DND-41 (cell line): Measurements from ENCODE around the gene TAMM41.

Source experiments
- ATAC-seq: fragments of 200-7000 bp; cut with Tn5 transposase; 3 replicates; pipeline ENCODE4 v1.9.1; 2021; ENCODE audit warnings: low read depth; ENCODE audit not compliant: insufficient read depth
- DNase-seq: peaks from one replicate; pipeline ENCODE4 v3.0.0-alpha.2; 2020
- H2AFZ ChIP-seq: 2 replicates; pipeline ENCODE4 v1.6.0; 2012; ENCODE audit warnings: low read depth, low read length
- H3K27ac ChIP-seq: 2 replicates; pipeline ENCODE4 v1.5.1; 2012; ENCODE audit warnings: low read length, inconsistent platforms
- H3K27me3 ChIP-seq: fragments of 200-600 bp; sonication (generic); 2 replicates; pipeline ENCODE4 v1.6.0; 2012; ENCODE audit warnings: low read length, mild to moderate bottlenecking, inconsistent platforms; ENCODE audit not compliant: insufficient read depth, poor library complexity
- H3K36me3 ChIP-seq: 2 replicates; pipeline ENCODE4 v1.5.1; 2012; ENCODE audit warnings: low read length, inconsistent platforms; ENCODE audit not compliant: insufficient read depth
- H3K4me1 ChIP-seq: 2 replicates; pipeline ENCODE4 v1.5.1; 2012; ENCODE audit warnings: mild to moderate bottlenecking, low read length; ENCODE audit not compliant: insufficient read depth
- H3K4me2 ChIP-seq: 2 replicates; pipeline ENCODE4 v1.6.0; 2012; ENCODE audit warnings: mild to moderate bottlenecking, moderate library complexity, low read length, inconsistent platforms; ENCODE audit not compliant: insufficient read depth
- H3K4me3 ChIP-seq, 2 experiments: fragments of 200-600 bp in 1 of 2; shearing (Covaris generic) in 1 of 2; 2 replicates each; pipeline ENCODE4 v1.5.1; 2012 to 2016; ENCODE audit warnings: inconsistent platforms in 2 of 2, low read length in 2 of 2, mild to moderate bottlenecking in 2 of 2, low read depth in 1 of 2, moderate library complexity in 1 of 2
- H3K79me2 ChIP-seq: 2 replicates; pipeline ENCODE4 v1.6.0; 2012; ENCODE audit warnings: low read length, inconsistent platforms; ENCODE audit not compliant: insufficient read depth
- H3K9ac ChIP-seq: 2 replicates; pipeline ENCODE4 v1.6.0; 2012; ENCODE audit warnings: low read depth, mild to moderate bottlenecking, inconsistent platforms, low read length, moderate library complexity
- H3K9me3 ChIP-seq: 2 replicates; pipeline ENCODE4 v1.5.1; 2012; ENCODE audit warnings: low read length, moderate library complexity, mild to moderate bottlenecking, inconsistent platforms; ENCODE audit not compliant: insufficient read depth, severe bottlenecking
- H4K20me1 ChIP-seq: 2 replicates; pipeline ENCODE4 v1.6.0; 2012; ENCODE audit warnings: low read length; ENCODE audit not compliant: insufficient read depth
- CTCF ChIP-seq: IDR thresholded peaks from 2 replicates; pipeline ENCODE4 v1.5.1; 2012; ENCODE audit warnings: borderline replicate concordance, low read length, moderate library complexity, mild to moderate bottlenecking; ENCODE audit not compliant: poor library complexity, severe bottlenecking; ENCODE audit errors: extremely low read depth
- EZH2 ChIP-seq: IDR thresholded peaks from 3 replicates; pipeline ENCODE4 v1.6.1; 2012; ENCODE audit warnings: borderline replicate concordance, low read depth, mild to moderate bottlenecking, moderate library complexity, low read length, inconsistent platforms; ENCODE audit not compliant: severe bottlenecking

The TAMM41 gene

GRCh38 chr3:11799791-11800190 lies 46.9 kb downstream of the TAMM41 start:
- Histone ChIP-seq H2AFZ (no peak overlapping the region), H3K4me1 (no peaks in the 10 kb centered on the region), H3K4me3 (no peak overlapping the region), H4K20me1 (no peaks in the 10 kb centered on the region), H3K79me2 (no peaks in the 10 kb centered on the region), H3K27me3 (no peaks in the 10 kb centered on the region), H3K9me3 (peaks cover 14% of the 10 kb centered on the region), H3K9ac (no peak overlapping the region), H3K36me3 (peaks cover 79% of the 10 kb centered on the region), H3K4me2 (no peak overlapping the region), H3K27ac (no peak overlapping the region)
- DNase-seq (no peak), ATAC-seq (no peak)
- TF ChIP-seq CTCF (no peak), EZH2 (no peak)

GRCh38 chr3:11794927-11795326 lies 51.8 kb downstream of the TAMM41 start:
- Histone ChIP-seq H3K4me3 (no peak overlapping the region), H3K36me3 (peaks cover 68% of the 10 kb centered on the region), H3K9me3 (peaks cover 2% of the 10 kb centered on the region), H3K4me1 (no peaks in the 10 kb centered on the region), H4K20me1 (no peaks in the 10 kb centered on the region), H3K4me2 (no peak overlapping the region), H3K79me2 (no peaks in the 10 kb centered on the region), H2AFZ (no peak overlapping the region), H3K27ac (no peak overlapping the region), H3K27me3 (no peaks in the 10 kb centered on the region), H3K9ac (no peak overlapping the region)
- ATAC-seq (no peak), DNase-seq (no peak)
- TF ChIP-seq CTCF (no peak), EZH2 (no peak)

GRCh38 chr3:11791339-11792200 lies 55.1 kb downstream of the TAMM41 start:
- Histone ChIP-seq H3K9me3 (no peaks in the 10 kb centered on the region), H3K4me3 (no peak overlapping the region), H3K9ac (no peak overlapping the region), H2AFZ (no peak overlapping the region), H3K79me2 (no peaks in the 10 kb centered on the region), H3K4me2 (no peak overlapping the region), H4K20me1 (no peaks in the 10 kb centered on the region), H3K27me3 (no peaks in the 10 kb centered on the region), H3K27ac (no peak overlapping the region), H3K36me3 (peaks cover 72% of the 10 kb centered on the region), H3K4me1 (no peaks in the 10 kb centered on the region)
- TF ChIP-seq CTCF: no peak
- TF ChIP-seq EZH2: no peak
- ATAC-seq (no peak), DNase-seq (no peak)
